Coronary artery (tissue), 2 donors: ENCODE measurements around the gene ROR1.

Experiments
- DNase-seq: peaks from one replicate; pipeline ENCODE4 v3.0.0-alpha.2; 2017; ENCODE audit warnings: low spot score
- H3K27ac ChIP-seq, 2 donors: fragments of 200-600 bp; sonication (generic); one replicate each; pipeline ENCODE4 v1.5.1; 2016 to 2019
- H3K4me3 ChIP-seq: fragments of 200-600 bp; sonication (generic); 2 replicates; pipeline ENCODE4 v1.5.1; 2016; ENCODE audit warnings: mild to moderate bottlenecking, moderate library complexity
- CTCF ChIP-seq: fragments of 200-600 bp; sonication (generic); IDR thresholded peaks from one replicate; pipeline ENCODE4 v1.5.1; 2019; ENCODE audit warnings: antibody characterized with exemption

ROR1 gene

GRCh38 chr1:63924600-63924999 lies 150.8 kb downstream of the ROR1 start:
- TF ChIP-seq CTCF, result no peak
- no peak overlapping the region for H3K4me3 ChIP-seq
- peak overlapping the region in 1 of 2 donors; percentile 69 for H3K27ac ChIP-seq
- DNase-seq, result no peak

GRCh38 chr1:63928186-63929105 lies 154.6 kb downstream of the ROR1 start:
- no peak for TF ChIP-seq CTCF
- peak overlapping the region; percentile 78 to 90 for H3K27ac ChIP-seq
- DNase-seq, result no peak

GRCh38 chr1:63929106-63929478 lies 155.3 kb downstream of the ROR1 start:
- no peak for TF ChIP-seq CTCF
- Histone ChIP-seq H3K4me3 (peak overlapping the region; percentile 14), H3K27ac (peak overlapping the region; percentile 78 to 90)
- DNase-seq, result no peak

More at GRCh38 chr1:63928186-63929105, 154.6 kb downstream of the ROR1 start:
- H3K4me3 ChIP-seq, result peak overlapping the region; percentile 14

- TF ChIP-seq CTCF, result no peak
- peak overlapping the region in 1 of 2 donors; percentile 55 for H3K27ac ChIP-seq
- H3K4me3 ChIP-seq, result no peak overlapping the region
- no peak for DNase-seq
Measured at GRCh38 chr1:63931468-63931867, 157.7 kb downstream of the ROR1 start.

- H3K27ac ChIP-seq, result peak overlapping the region in 1 of 2 donors; percentile 56
- no peak overlapping the region for H3K4me3 ChIP-seq
- TF ChIP-seq CTCF, result no peak
- no peak for DNase-seq
Measured at GRCh38 chr1:63934697-63935096, 160.9 kb downstream of the ROR1 start.

- DNase-seq, result no peak
- Histone ChIP-seq H3K4me3 (no peak overlapping the region), H3K27ac (peak overlapping the region; percentile 33 to 56)
- peak; percentile 32 for TF ChIP-seq CTCF
Measured at GRCh38 chr1:63935143-63935542, 161.3 kb downstream of the ROR1 start.

GRCh38 chr1:63935553-63935952 lies 161.7 kb downstream of the ROR1 start:
- DNase-seq, result no peak
- Histone ChIP-seq H3K27ac (peak overlapping the region; percentile 33 to 56), H3K4me3 (no peak overlapping the region)
- TF ChIP-seq CTCF, result no peak
